Endothelial cell of umbilical vein (primary cell): ENCODE data around the gene CYSLTR2. TPM values are rescaled to one million over a fixed set of nuclear protein-coding genes. Genes with fewer than 3 reads are reported as not detected.

Experiments
- BruUV-seq: library from RNA; stranded (reverse); fragments of 400-500 nt; replicated peaks from 2 replicates; lab custom pipeline; 2021; lab: Mats Ljungman, UMichigan
- CTCF ChIA-PET: fragments of 300-600, 350-600 bp; sonication (Branson Sonifier 250); formaldehyde crosslinking; loops from one replicate; lab custom pipeline; 2021; ENCODE audit warnings: antibody characterized with exemption, inconsistent platforms; lab: Charles Lee
- POLR2A ChIA-PET: fragments of 300-600, 350-600 bp; sonication (Branson Sonifier 250); formaldehyde crosslinking; loops from one replicate; lab custom pipeline; 2021; ENCODE audit warnings: antibody characterized with exemption, inconsistent platforms; lab: Charles Lee
- DNase-seq: peaks from one replicate; pipeline ENCODE4 v3.0.0-alpha.2; 2011; ENCODE audit warnings: low read depth, low spot score
- FAIRE-seq: peaks from 2 replicates; lab custom pipeline; 2011; peaks lifted over from hg19 to GRCh38; lab: Jason Lieb, UNC
- H2AFZ ChIP-seq: 2 replicates; pipeline ENCODE4 v1.6.0; 2012; ENCODE audit warnings: low read depth, low read length, control low read depth, inconsistent platforms
- H3K27ac ChIP-seq: 2 replicates; pipeline ENCODE4 v1.5.1; 2011; ENCODE audit warnings: low read depth, mild to moderate bottlenecking, control low read depth, low read length, moderate library complexity; ENCODE audit not compliant: insufficient read depth
- H3K27me3 ChIP-seq, 2 experiments: 2 replicates each; pipeline versions ENCODE4 v1.6.0 to v1.6.1; 2011; ENCODE audit warnings: low read length in 2 of 2, mixed read lengths in 1 of 2; ENCODE audit not compliant: control insufficient read depth in 2 of 2, insufficient read depth in 2 of 2
- H3K36me3 ChIP-seq, 2 experiments: 2 replicates in 1 of 2; 3 replicates in 1 of 2; pipeline ENCODE4 v1.5.1; 2011; ENCODE audit warnings: low read length in 2 of 2, mild to moderate bottlenecking in 1 of 2, moderate library complexity in 1 of 2; ENCODE audit not compliant: control insufficient read depth in 2 of 2, insufficient read depth in 2 of 2; ENCODE audit errors: extremely low read depth in 1 of 2
- H3K4me1 ChIP-seq: 3 replicates; pipeline ENCODE4 v1.5.1; 2011; ENCODE audit warnings: mild to moderate bottlenecking, low read length; ENCODE audit not compliant: control insufficient read depth, insufficient read depth; ENCODE audit errors: extremely low read depth
- H3K4me2 ChIP-seq: 2 replicates; pipeline ENCODE4 v1.6.1; 2011; ENCODE audit warnings: low read length, control low read depth, mixed read lengths; ENCODE audit not compliant: insufficient read depth
- H3K4me3 ChIP-seq, 3 experiments: fragments of 200-600 bp in 1 of 3; sonication (generic), shearing (Covaris generic) in 1 of 3; replicated peaks in 1 of 3; 2 replicates each; pipeline ENCODE4 v1.5.1; 2011 to 2016; ENCODE audit warnings: control low read depth in 3 of 3, low read length in 3 of 3, mild to moderate bottlenecking in 2 of 3, inconsistent platforms in 1 of 3, low read depth in 1 of 3, moderate library complexity in 1 of 3; ENCODE audit not compliant: insufficient read depth in 1 of 3
- H3K79me2 ChIP-seq: 2 replicates; pipeline ENCODE4 v1.6.0; 2012; ENCODE audit warnings: low read length, inconsistent platforms; ENCODE audit not compliant: control insufficient read depth, insufficient read depth
- H3K9ac ChIP-seq: replicated peaks from 2 replicates; pipeline ENCODE3; 2011; ENCODE audit warnings: low read length, control low read depth; ENCODE audit not compliant: insufficient read depth; ENCODE audit errors: extremely low read depth
- H3K9me1 ChIP-seq: replicated peaks from 3 replicates; pipeline ENCODE4 v1.6.0; 2011; ENCODE audit warnings: mild to moderate bottlenecking, low read length; ENCODE audit not compliant: control insufficient read depth, insufficient read depth; ENCODE audit errors: extremely low read depth
- H3K9me3 ChIP-seq: replicated peaks from 2 replicates; pipeline ENCODE4 v1.5.1; 2012; ENCODE audit warnings: low read length, inconsistent platforms; ENCODE audit not compliant: control insufficient read depth, insufficient read depth
- H4K20me1 ChIP-seq: replicated peaks from 2 replicates; pipeline ENCODE3; 2011; ENCODE audit warnings: mild to moderate bottlenecking, low read length; ENCODE audit not compliant: control insufficient read depth, insufficient read depth; ENCODE audit errors: extremely low read depth
- EZH2 ChIP-seq: IDR thresholded peaks from 2 replicates; pipeline ENCODE4 v1.6.1; 2012; ENCODE audit warnings: borderline replicate concordance, low read depth, mild to moderate bottlenecking, moderate library complexity, low read length, inconsistent platforms; ENCODE audit not compliant: severe bottlenecking
- FOS ChIP-seq: IDR thresholded peaks from 2 replicates; pipeline ENCODE4 v1.6.1; 2011; ENCODE audit warnings: mild to moderate bottlenecking, low read length, moderate library complexity, borderline replicate concordance; ENCODE audit not compliant: insufficient read depth
- GATA2 ChIP-seq: IDR thresholded peaks from 2 replicates; pipeline ENCODE4 v1.7.0; 2011; ENCODE audit warnings: low read depth, mild to moderate bottlenecking, moderate library complexity, mixed read lengths, low read length; ENCODE audit not compliant: insufficient read length, insufficient read depth
- JUN ChIP-seq: IDR thresholded peaks from 2 replicates; pipeline ENCODE4 v1.6.1; 2011; ENCODE audit warnings: borderline replicate concordance, low read depth; ENCODE audit not compliant: insufficient read length, insufficient read depth
- MYC ChIP-seq: IDR thresholded peaks from one replicate; pipeline ENCODE4 v1.6.1; 2011; ENCODE audit warnings: mild to moderate bottlenecking, low read depth, low read length
- POLR2A ChIP-seq: IDR thresholded peaks from 2 replicates; pipeline ENCODE4 v1.6.1; 2012; ENCODE audit warnings: low read depth, mild to moderate bottlenecking, control low read depth, low read length
- POLR2AphosphoS5 ChIP-seq: IDR thresholded peaks from 2 replicates; pipeline ENCODE4 v1.6.1; 2012; ENCODE audit warnings: low read depth, mild to moderate bottlenecking, control low read depth, low read length, moderate library complexity; ENCODE audit not compliant: insufficient read depth
- dilution Hi-C: fragments of 300-500 bp; cut with MboI; formaldehyde crosslinking; loops from one replicate; pipeline ENCODE4 v1.15.0; 2019; ENCODE audit warnings: low sequenced_read_pairs; ENCODE audit not compliant: extremely low pct_ligation_motif_present
- intact Hi-C: fragments of 100-400 bp; cut with micrococcal nuclease; formaldehyde crosslinking; loops from one replicate; pipeline ENCODE4 v1.10.0; 2022
- polyA plus RNA-seq, 4 experiments: library from polyadenylated mRNA; depleted of rRNA in 3 of 4; stranded (reverse) in 3 of 4; unstranded in 1 of 4; fragments of >200 nt; gene quantifications; 2 replicates each; pipeline versions ENCODE4 v1.2.1 to v1.2.3, GENCODE V29; 2011 to 2012; ENCODE audit warnings: missing spikeins in 1 of 4
- total RNA-seq: library from RNA; stranded (reverse); gene quantifications from 2 replicates; pipeline ENCODE4 v1.2.3, GENCODE V29; 2021
- TF ChIP-seq, protein P1 (sequence below), 2 donors: IDR thresholded peaks; 1 replicate in 1 of 2; 2 replicates in 1 of 2; pipeline ENCODE4 v1.5.1; 2011; ENCODE audit warnings: low read length in 2 of 2, mild to moderate bottlenecking in 2 of 2, moderate library complexity in 2 of 2, control low read depth in 1 of 2, inconsistent platforms in 1 of 2, low read depth in 1 of 2; ENCODE audit not compliant: insufficient read depth in 1 of 2; ENCODE audit errors: extremely low read depth in 1 of 2
- TF ChIP-seq, protein P2 (sequence below): IDR thresholded peaks from 2 replicates; pipeline ENCODE4 v1.6.1; 2011; ENCODE audit not compliant: insufficient read depth, insufficient read length

Gene CYSLTR2
- total and polyA plus RNA-seq, 2 donors (not counting 3 experiments of a cell fraction or from before 2014, with no cell fraction given), result 0.10 to 0.31 TPM

GRCh38 chr13:48648446-48648845, 5.3 kb upstream of the CYSLTR2 start:
- Histone ChIP-seq H3K27ac (no peak overlapping the region), H3K4me1 (no peaks in the 10 kb centered on the region), H4K20me1 (no peaks in the 10 kb centered on the region), H2AFZ (no peak overlapping the region), H3K9me1 (no peaks in the 10 kb centered on the region), H3K9ac (no peak overlapping the region), H3K4me2 (no peak overlapping the region), H3K4me3 (no peak overlapping the region), H3K9me3 (no peaks in the 10 kb centered on the region), H3K36me3 (no peaks in the 10 kb centered on the region), H3K27me3 (peaks cover 0 to 2% of the 10 kb centered on the region in 2 experiments), H3K79me2 (no peaks in the 10 kb centered on the region)
- BruUV-seq, result no TSS peak
- intact Hi-C loops, result no loop called here
- dilution Hi-C loops, result no loop called here
- POLR2A ChIA-PET, result no interaction called here
- TF ChIP-seq, protein P1, sequence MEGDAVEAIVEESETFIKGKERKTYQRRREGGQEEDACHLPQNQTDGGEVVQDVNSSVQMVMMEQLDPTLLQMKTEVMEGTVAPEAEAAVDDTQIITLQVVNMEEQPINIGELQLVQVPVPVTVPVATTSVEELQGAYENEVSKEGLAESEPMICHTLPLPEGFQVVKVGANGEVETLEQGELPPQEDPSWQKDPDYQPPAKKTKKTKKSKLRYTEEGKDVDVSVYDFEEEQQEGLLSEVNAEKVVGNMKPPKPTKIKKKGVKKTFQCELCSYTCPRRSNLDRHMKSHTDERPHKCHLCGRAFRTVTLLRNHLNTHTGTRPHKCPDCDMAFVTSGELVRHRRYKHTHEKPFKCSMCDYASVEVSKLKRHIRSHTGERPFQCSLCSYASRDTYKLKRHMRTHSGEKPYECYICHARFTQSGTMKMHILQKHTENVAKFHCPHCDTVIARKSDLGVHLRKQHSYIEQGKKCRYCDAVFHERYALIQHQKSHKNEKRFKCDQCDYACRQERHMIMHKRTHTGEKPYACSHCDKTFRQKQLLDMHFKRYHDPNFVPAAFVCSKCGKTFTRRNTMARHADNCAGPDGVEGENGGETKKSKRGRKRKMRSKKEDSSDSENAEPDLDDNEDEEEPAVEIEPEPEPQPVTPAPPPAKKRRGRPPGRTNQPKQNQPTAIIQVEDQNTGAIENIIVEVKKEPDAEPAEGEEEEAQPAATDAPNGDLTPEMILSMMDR (IDR thresholded peaks at IDR 0.05; ENCODE audit: extremely low read depth in 1 of 2, insufficient read depth in 1 of 2, low read depth in 1 of 2, low read length in 2 of 2), result no peak
- TF ChIP-seq EZH2 (no peak), GATA2 (no peak)
- no peak for FAIRE-seq
- CTCF ChIA-PET, result no interaction called here
- DNase-seq, result peak; percentile 55

GRCh38 chr13:48652851-48653471, 768 bp upstream of the CYSLTR2 start:
- no peaks in the 10 kb centered on the region for H3K36me3 ChIP-seq
- TF ChIP-seq, protein P1 (IDR thresholded peaks at IDR 0.05; ENCODE audit: extremely low read depth in 1 of 2, insufficient read depth in 1 of 2, low read depth in 1 of 2, low read length in 2 of 2), result no peak
- TF ChIP-seq FOS (no peak), EZH2 (no peak), JUN (no peak), GATA2 (no peak), POLR2A (no peak), MYC (no peak), POLR2AphosphoS5 (no peak)
- TF ChIP-seq, protein P2, sequence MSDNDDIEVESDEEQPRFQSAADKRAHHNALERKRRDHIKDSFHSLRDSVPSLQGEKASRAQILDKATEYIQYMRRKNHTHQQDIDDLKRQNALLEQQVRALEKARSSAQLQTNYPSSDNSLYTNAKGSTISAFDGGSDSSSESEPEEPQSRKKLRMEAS, result no peak
- H3K4me1 ChIP-seq, result no peaks in the 10 kb centered on the region
- DNase-seq (no peak), FAIRE-seq (no peak)
- CTCF ChIA-PET, result interaction anchor here (1.1 kb wide), 1 partner anchor 79 kb away, joined by 3 read pairs; no protein-coding TSS in a partner anchor
- H3K4me2 ChIP-seq, result no peak overlapping the region
- H3K9ac ChIP-seq, result no peak overlapping the region
- no peaks in the 10 kb centered on the region for H3K79me2 ChIP-seq
- no peak overlapping the region for H3K4me3 ChIP-seq
- no peaks in the 10 kb centered on the region for H3K9me1 ChIP-seq
- dilution Hi-C loops, result no loop called here
- no peak overlapping the region for H3K27ac ChIP-seq
- H4K20me1 ChIP-seq, result no peaks in the 10 kb centered on the region
- no peak overlapping the region for H2AFZ ChIP-seq
- H3K27me3 ChIP-seq, result peaks cover 6 to 16% of the 10 kb centered on the region in 2 experiments
- intact Hi-C loops, result no loop called here
- POLR2A ChIA-PET, result no interaction called here
- H3K9me3 ChIP-seq, result no peaks in the 10 kb centered on the region
- BruUV-seq, result no TSS peak
